IMR-90 (cell line): Measurements from ENCODE around the gene PNRC2. TPM values are rescaled to one million over a fixed set of nuclear protein-coding genes. Genes with fewer than 3 reads are reported as not detected.

Source experiments
- ATAC-seq: fragments of 200-7000 bp; cut with Tn5 transposase; 2 replicates; pipeline ENCODE4 v1.9.1; 2020; ENCODE audit warnings: low read depth, mild to moderate bottlenecking, moderate library complexity
- BruUV-seq: library from RNA; stranded (reverse); fragments of 400-500 nt; replicated peaks from 2 replicates; lab custom pipeline; 2021; lab: Mats Ljungman, UMichigan
- CTCF ChIA-PET: fragments of 300-600 bp; formaldehyde crosslinking; extraction: SDS; loops from one replicate; lab custom pipeline; 2021; ENCODE audit warnings: antibody characterized with exemption; lab: Yijun Ruan, JAX
- POLR2A ChIA-PET: fragments of 300-600 bp; sonication (Branson Sonifier 250); formaldehyde crosslinking; loops from one replicate; lab custom pipeline; 2022; ENCODE audit warnings: antibody characterized with exemption; ENCODE audit not compliant: unreplicated experiment; lab: Charles Lee
- DNase-seq: peaks from one replicate; pipeline ENCODE4 v3.0.0; 2013
- H2AFZ ChIP-seq: replicated peaks from 2 replicates; pipeline ENCODE3; 2013; ENCODE audit warnings: low read length, mild to moderate bottlenecking; ENCODE audit not compliant: poor library complexity
- H2AK5ac ChIP-seq: 2 replicates; pipeline ENCODE4 v1.6.1; 2013; ENCODE audit warnings: low read depth, low read length, inconsistent platforms
- H2AK9ac ChIP-seq: replicated peaks from 2 replicates; pipeline ENCODE3; 2013; ENCODE audit warnings: mild to moderate bottlenecking, low read depth, low read length, moderate library complexity; ENCODE audit not compliant: poor library complexity
- H2BK120ac ChIP-seq: 2 replicates; pipeline ENCODE4 v1.6.1; 2013; ENCODE audit warnings: low read depth, low read length, inconsistent platforms
- H2BK15ac ChIP-seq: 3 replicates; pipeline ENCODE4 v1.6.1; 2013; ENCODE audit warnings: low read depth, low read length, inconsistent platforms
- H2BK20ac ChIP-seq: 2 replicates; pipeline ENCODE4 v1.6.1; 2013; ENCODE audit warnings: low read depth, mild to moderate bottlenecking, inconsistent platforms, low read length, moderate library complexity
- H2BK5ac ChIP-seq: 2 replicates; pipeline ENCODE4 v1.6.1; 2013; ENCODE audit warnings: mild to moderate bottlenecking, low read depth, low read length, inconsistent platforms; ENCODE audit not compliant: poor library complexity, severe bottlenecking
- H3K14ac ChIP-seq: replicated peaks from 2 replicates; pipeline ENCODE4 v1.6.1; 2013; ENCODE audit warnings: low read depth, low read length, inconsistent platforms
- H3K18ac ChIP-seq: 2 replicates; pipeline ENCODE4 v1.6.1; 2013; ENCODE audit warnings: low read depth, low read length, control low read depth
- H3K23ac ChIP-seq: 2 replicates; pipeline ENCODE4 v1.6.1; 2013; ENCODE audit warnings: low read depth, low read length, inconsistent platforms
- H3K27ac ChIP-seq: 2 replicates; pipeline ENCODE4 v1.5.1; 2013; ENCODE audit warnings: mild to moderate bottlenecking, control low read depth, low read length; ENCODE audit not compliant: insufficient read depth
- H3K27me3 ChIP-seq: 2 replicates; pipeline ENCODE4 v1.6.1; 2013; ENCODE audit warnings: low read length; ENCODE audit not compliant: control insufficient read depth, insufficient read depth
- H3K36me3 ChIP-seq: 2 replicates; pipeline ENCODE4 v1.6.1; 2013; ENCODE audit warnings: low read length, mixed read lengths; ENCODE audit not compliant: control insufficient read depth, insufficient read depth
- H3K4ac ChIP-seq: 2 replicates; pipeline ENCODE4 v1.6.1; 2013; ENCODE audit warnings: low read depth, low read length, inconsistent platforms
- H3K4me1 ChIP-seq: 2 replicates; pipeline ENCODE4 v1.6.1; 2013; ENCODE audit warnings: low read length, mixed read lengths; ENCODE audit not compliant: control insufficient read depth, insufficient read depth
- H3K4me2 ChIP-seq: 2 replicates; pipeline ENCODE4 v1.6.1; 2013; ENCODE audit warnings: low read depth, mild to moderate bottlenecking, control low read depth, low read length, moderate library complexity
- H3K4me3 ChIP-seq: 2 replicates; pipeline ENCODE4 v1.5.1; 2013; ENCODE audit warnings: low read depth, mild to moderate bottlenecking, control low read depth, low read length, moderate library complexity; ENCODE audit not compliant: insufficient read depth
- H3K56ac ChIP-seq: 2 replicates; pipeline ENCODE4 v1.6.1; 2013; ENCODE audit warnings: low read length, inconsistent platforms; ENCODE audit not compliant: insufficient read depth; ENCODE audit errors: extremely low read depth
- H3K79me1 ChIP-seq, 2 experiments: 2 replicates each; pipeline ENCODE4 v1.6.1; 2013; ENCODE audit warnings: low read length in 2 of 2, inconsistent platforms in 1 of 2, low read depth in 1 of 2
- H3K9ac ChIP-seq: 2 replicates; pipeline ENCODE4 v1.6.1; 2013; ENCODE audit warnings: low read depth, low read length, control low read depth
- H3K9me1 ChIP-seq: 2 replicates; pipeline ENCODE4 v1.6.1; 2013; ENCODE audit warnings: low read length, inconsistent platforms; ENCODE audit not compliant: insufficient read depth
- H3K9me3 ChIP-seq: 2 replicates; pipeline ENCODE4 v1.6.1; 2013; ENCODE audit warnings: low read length; ENCODE audit not compliant: control insufficient read depth, insufficient read depth
- H4K20me1 ChIP-seq: 2 replicates; pipeline ENCODE4 v1.6.1; 2013; ENCODE audit warnings: low read length, inconsistent platforms; ENCODE audit not compliant: insufficient read depth
- H4K5ac ChIP-seq: 2 replicates; pipeline ENCODE4 v1.6.1; 2013; ENCODE audit warnings: mild to moderate bottlenecking, low read depth, low read length, control low read depth
- H4K8ac ChIP-seq, 2 experiments: 2 replicates each; pipeline ENCODE4 v1.6.1; 2013; ENCODE audit warnings: low read depth in 2 of 2, low read length in 2 of 2, control low read depth in 1 of 2, inconsistent platforms in 1 of 2
- H4K91ac ChIP-seq: 2 replicates; pipeline ENCODE4 v1.6.1; 2013; ENCODE audit warnings: low read depth, low read length, inconsistent platforms; ENCODE audit not compliant: insufficient read depth
- BHLHE40 ChIP-seq: fragments of 150-350 bp; IDR thresholded peaks from 2 replicates; pipeline ENCODE4 v1.6.1; 2016; ENCODE audit warnings: mild to moderate bottlenecking, low read depth, low read length
- CEBPB ChIP-seq: IDR thresholded peaks from 2 replicates; pipeline ENCODE4 v1.6.1; 2012; ENCODE audit warnings: low read depth, low read length, improper control_type of control experiment
- CHD1 ChIP-seq: IDR thresholded peaks from 2 replicates; pipeline ENCODE4 v1.6.1; 2012; ENCODE audit warnings: low read depth, low read length, improper control_type of control experiment
- FOS ChIP-seq: fragments of 150-350 bp; IDR thresholded peaks from 2 replicates; pipeline ENCODE4 v1.6.1; 2016; ENCODE audit warnings: low read depth, low read length
- MAFK ChIP-seq: IDR thresholded peaks from 2 replicates; pipeline ENCODE4 v1.6.1; 2012; ENCODE audit warnings: low read depth, low read length, improper control_type of control experiment
- MAZ ChIP-seq: IDR thresholded peaks from 2 replicates; pipeline ENCODE4 v1.6.1; 2012; ENCODE audit warnings: low read depth, mild to moderate bottlenecking, low read length, improper control_type of control experiment, moderate library complexity, borderline replicate concordance
- MXI1 ChIP-seq: IDR thresholded peaks from 2 replicates; pipeline ENCODE4 v1.6.1; 2012; ENCODE audit warnings: low read depth, mild to moderate bottlenecking, low read length, moderate library complexity, borderline replicate concordance
- NFE2L2 ChIP-seq: fragments of 150-350 bp; IDR thresholded peaks from 2 replicates; pipeline ENCODE4 v1.6.1; 2016; ENCODE audit warnings: low read depth, mild to moderate bottlenecking, low read length
- POLR2A ChIP-seq: IDR thresholded peaks from 2 replicates; pipeline ENCODE4 v1.6.1; 2012; ENCODE audit warnings: mild to moderate bottlenecking, low read depth, low read length
- RAD21 ChIP-seq: IDR thresholded peaks from 2 replicates; pipeline ENCODE4 v1.6.1; 2012; ENCODE audit warnings: low read length, improper control_type of control experiment
- RCOR1 ChIP-seq: IDR thresholded peaks from 2 replicates; pipeline ENCODE4 v1.6.1; 2012; ENCODE audit warnings: mild to moderate bottlenecking, low read length, improper control_type of control experiment; ENCODE audit not compliant: insufficient replicate concordance
- RFX5 ChIP-seq: IDR thresholded peaks from 2 replicates; pipeline ENCODE4 v1.8.0; 2012; ENCODE audit warnings: low read depth, mild to moderate bottlenecking, low read length, moderate library complexity
- SMC3 ChIP-seq: fragments of 150-350 bp; IDR thresholded peaks from 2 replicates; pipeline ENCODE4 v1.6.1; 2016; ENCODE audit warnings: low read depth, mild to moderate bottlenecking, antibody characterized with exemption, low read length, moderate library complexity
- WGBS, 2 experiments: methylation state at CpG; one replicate each; pipeline versions ENCODE4 v1.1.5 to v1.1.7; 2013; ENCODE audit warnings: missing lambda C conversion rate in 2 of 2; ENCODE audit not compliant: insufficient read length in 1 of 2; ENCODE audit errors: extremely low coverage in 2 of 2; 5-methylcytosine and 5-hydroxymethylcytosine counted together
- dilution Hi-C: fragments of 300-500 bp; cut with HindIII; formaldehyde crosslinking; loops from one replicate; pipeline ENCODE4 v1.14.3; 2018; ENCODE audit warnings: low sequenced_read_pairs; ENCODE audit not compliant: unreplicated experiment
- in situ Hi-C: fragments of 300-500 bp; cut with MboI; formaldehyde crosslinking; loops from 3 replicates; pipeline ENCODE4 v1.14.3; 2019; ENCODE audit warnings: low sequenced_read_pairs, inconsistent platforms, mixed read lengths
- intact Hi-C: fragments of 100-400 bp; cut with micrococcal nuclease; formaldehyde crosslinking; loops from 2 replicates; pipeline ENCODE4 v1.10.0; 2022
- polyA plus RNA-seq, 3 experiments: library from polyadenylated mRNA; depleted of rRNA; stranded (reverse); fragments of >200 nt; gene quantifications; 2 replicates each; pipeline ENCODE4 v1.2.3, GENCODE V29; 2012; ENCODE audit warnings: low replicate concordance in 1 of 3
- total RNA-seq: library from RNA; depleted of rRNA; stranded (reverse); fragments of >200 nt; gene quantifications from 2 replicates; pipeline ENCODE4 v1.2.3, GENCODE V29; 2012
- TF ChIP-seq, protein P1 (sequence below): fragments of 150-350 bp; IDR thresholded peaks from 2 replicates; pipeline ENCODE4 v1.6.1; 2016; ENCODE audit warnings: low read depth, mild to moderate bottlenecking, low read length, moderate library complexity, borderline replicate concordance
- TF ChIP-seq, protein P2 (sequence below): fragments of 150-350 bp; IDR thresholded peaks from 2 replicates; pipeline ENCODE4 v1.6.1; 2017; ENCODE audit warnings: mild to moderate bottlenecking, antibody characterized with exemption, low read length, low read depth
- TF ChIP-seq, protein P3 (sequence below): conservative IDR thresholded peaks from 2 replicates; pipeline ENCODE4 v1.5.1; 2012; ENCODE audit warnings: mild to moderate bottlenecking, low read depth, low read length, improper control_type of control experiment

The PNRC2 gene
- total and polyA plus RNA-seq, 2 of the 4 experiments (the other 2 are of a cell fraction) = 50.6 to 76.0 TPM

DNA sequence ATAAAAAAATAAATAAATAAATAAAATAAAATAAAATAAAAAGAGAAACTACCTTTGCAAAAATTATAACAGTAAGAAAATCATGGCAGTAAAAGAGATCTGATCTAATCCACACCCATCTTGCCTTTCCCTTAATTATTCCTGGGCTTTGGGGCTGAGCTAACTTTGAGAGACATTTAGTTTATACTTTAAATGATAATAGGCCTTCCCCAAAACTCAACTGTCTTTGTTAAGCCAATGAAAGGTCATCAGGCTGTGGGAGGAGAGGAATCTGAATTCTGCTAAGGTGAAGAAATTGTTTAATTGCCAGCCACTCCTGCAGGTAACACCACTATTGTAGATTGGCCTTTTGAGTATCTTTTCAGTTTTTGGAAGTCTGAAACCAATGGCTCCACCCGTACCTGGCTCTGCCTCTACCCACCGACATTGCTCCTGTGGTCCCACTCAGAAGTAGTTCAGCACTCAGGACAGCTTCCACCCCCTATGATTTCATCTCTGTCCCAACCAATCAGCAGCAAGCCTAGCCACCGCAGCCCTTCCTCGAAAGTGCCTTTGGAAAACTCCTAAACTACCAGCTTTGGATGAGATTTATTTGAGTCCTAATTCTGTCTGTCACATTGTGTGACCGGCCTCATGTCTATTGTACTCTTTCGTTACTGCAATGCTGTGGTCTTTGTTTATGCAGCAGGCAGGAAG lies 23.0 kb upstream of the PNRC2 start:
- 0 out of 2 replicates have a peak, but pooled peaks have one; percentile 32 for ATAC-seq
- Histone ChIP-seq H3K4me3 (no peak overlapping the region), H3K14ac (no peak overlapping the region), H3K4me1 (no peaks in the 10 kb centered on the region), H3K4ac (no peak overlapping the region), H3K23ac (no peak overlapping the region), H2AFZ (no peak overlapping the region), H2BK120ac (no peak overlapping the region), H3K9me3 (no peaks in the 10 kb centered on the region), H2BK20ac (no peak overlapping the region), H3K18ac (no peak overlapping the region), H3K27me3 (peaks cover 16% of the 10 kb centered on the region), H4K5ac (no peak overlapping the region), H2AK5ac (no peak overlapping the region), H2BK15ac (no peak overlapping the region), H2AK9ac (no peak overlapping the region), H3K27ac (no peak overlapping the region), H3K36me3 (no peaks in the 10 kb centered on the region), H4K8ac (no peak overlapping the region), H2BK5ac (no peak overlapping the region), H4K20me1 (no peaks in the 10 kb centered on the region), H3K4me2 (no peak overlapping the region), H3K9me1 (no peaks in the 10 kb centered on the region), H4K91ac (no peak overlapping the region), H3K79me1 (no peaks in the 10 kb centered on the region), H3K56ac (no peak overlapping the region), H3K9ac (no peak overlapping the region)
- dilution Hi-C loops = no loop called here
- BruUV-seq = no TSS peak
- no CpG with 5 or more reads among the region's 6 CpGs for WGBS, 2 experiments
- ChIA-PET POLR2A (no interaction called here), CTCF (interaction anchor here (0.7 kb wide), 1 partner anchor 13 kb away, joined by 4 read pairs; no protein-coding TSS in a partner anchor)
- TF ChIP-seq SMC3 (no peak), RFX5 (no peak), CEBPB (no peak), FOS (no peak), CHD1 (no peak), POLR2A (no peak), BHLHE40 (no peak), MAFK (no peak), MAZ (no peak), MXI1 (no peak), RCOR1 (no peak), RAD21 (no peak), NFE2L2 (no peak)
- TF ChIP-seq, protein P1, sequence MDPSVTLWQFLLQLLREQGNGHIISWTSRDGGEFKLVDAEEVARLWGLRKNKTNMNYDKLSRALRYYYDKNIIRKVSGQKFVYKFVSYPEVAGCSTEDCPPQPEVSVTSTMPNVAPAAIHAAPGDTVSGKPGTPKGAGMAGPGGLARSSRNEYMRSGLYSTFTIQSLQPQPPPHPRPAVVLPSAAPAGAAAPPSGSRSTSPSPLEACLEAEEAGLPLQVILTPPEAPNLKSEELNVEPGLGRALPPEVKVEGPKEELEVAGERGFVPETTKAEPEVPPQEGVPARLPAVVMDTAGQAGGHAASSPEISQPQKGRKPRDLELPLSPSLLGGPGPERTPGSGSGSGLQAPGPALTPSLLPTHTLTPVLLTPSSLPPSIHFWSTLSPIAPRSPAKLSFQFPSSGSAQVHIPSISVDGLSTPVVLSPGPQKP = no peak
- TF ChIP-seq, protein P2, sequence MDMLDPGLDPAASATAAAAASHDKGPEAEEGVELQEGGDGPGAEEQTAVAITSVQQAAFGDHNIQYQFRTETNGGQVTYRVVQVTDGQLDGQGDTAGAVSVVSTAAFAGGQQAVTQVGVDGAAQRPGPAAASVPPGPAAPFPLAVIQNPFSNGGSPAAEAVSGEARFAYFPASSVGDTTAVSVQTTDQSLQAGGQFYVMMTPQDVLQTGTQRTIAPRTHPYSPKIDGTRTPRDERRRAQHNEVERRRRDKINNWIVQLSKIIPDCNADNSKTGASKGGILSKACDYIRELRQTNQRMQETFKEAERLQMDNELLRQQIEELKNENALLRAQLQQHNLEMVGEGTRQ = no peak
- TF ChIP-seq, protein P3, sequence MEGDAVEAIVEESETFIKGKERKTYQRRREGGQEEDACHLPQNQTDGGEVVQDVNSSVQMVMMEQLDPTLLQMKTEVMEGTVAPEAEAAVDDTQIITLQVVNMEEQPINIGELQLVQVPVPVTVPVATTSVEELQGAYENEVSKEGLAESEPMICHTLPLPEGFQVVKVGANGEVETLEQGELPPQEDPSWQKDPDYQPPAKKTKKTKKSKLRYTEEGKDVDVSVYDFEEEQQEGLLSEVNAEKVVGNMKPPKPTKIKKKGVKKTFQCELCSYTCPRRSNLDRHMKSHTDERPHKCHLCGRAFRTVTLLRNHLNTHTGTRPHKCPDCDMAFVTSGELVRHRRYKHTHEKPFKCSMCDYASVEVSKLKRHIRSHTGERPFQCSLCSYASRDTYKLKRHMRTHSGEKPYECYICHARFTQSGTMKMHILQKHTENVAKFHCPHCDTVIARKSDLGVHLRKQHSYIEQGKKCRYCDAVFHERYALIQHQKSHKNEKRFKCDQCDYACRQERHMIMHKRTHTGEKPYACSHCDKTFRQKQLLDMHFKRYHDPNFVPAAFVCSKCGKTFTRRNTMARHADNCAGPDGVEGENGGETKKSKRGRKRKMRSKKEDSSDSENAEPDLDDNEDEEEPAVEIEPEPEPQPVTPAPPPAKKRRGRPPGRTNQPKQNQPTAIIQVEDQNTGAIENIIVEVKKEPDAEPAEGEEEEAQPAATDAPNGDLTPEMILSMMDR = no peak
- in situ Hi-C loops = no loop called here
- intact Hi-C loops = no loop called here
- DNase-seq = no peak
